Endothelial cell of umbilical vein (primary cell): ENCODE measurements around the gene MT1X.

Experiments
- EZH2 ChIP-seq: IDR thresholded peaks from 2 replicates; pipeline ENCODE4 v1.6.1; 2012; ENCODE audit warnings: borderline replicate concordance, low read depth, mild to moderate bottlenecking, moderate library complexity, low read length, inconsistent platforms; ENCODE audit not compliant: severe bottlenecking
- GATA2 ChIP-seq: IDR thresholded peaks from 2 replicates; pipeline ENCODE4 v1.7.0; 2011; ENCODE audit warnings: low read depth, mild to moderate bottlenecking, moderate library complexity, mixed read lengths, low read length; ENCODE audit not compliant: insufficient read length, insufficient read depth
- TF ChIP-seq, protein P1 (sequence below), 2 donors: IDR thresholded peaks; 1 replicate in 1 of 2; 2 replicates in 1 of 2; pipeline ENCODE4 v1.5.1; 2011; ENCODE audit warnings: low read length in 2 of 2, mild to moderate bottlenecking in 2 of 2, moderate library complexity in 2 of 2, control low read depth in 1 of 2, inconsistent platforms in 1 of 2, low read depth in 1 of 2; ENCODE audit not compliant: insufficient read depth in 1 of 2; ENCODE audit errors: extremely low read depth in 1 of 2

DNA sequence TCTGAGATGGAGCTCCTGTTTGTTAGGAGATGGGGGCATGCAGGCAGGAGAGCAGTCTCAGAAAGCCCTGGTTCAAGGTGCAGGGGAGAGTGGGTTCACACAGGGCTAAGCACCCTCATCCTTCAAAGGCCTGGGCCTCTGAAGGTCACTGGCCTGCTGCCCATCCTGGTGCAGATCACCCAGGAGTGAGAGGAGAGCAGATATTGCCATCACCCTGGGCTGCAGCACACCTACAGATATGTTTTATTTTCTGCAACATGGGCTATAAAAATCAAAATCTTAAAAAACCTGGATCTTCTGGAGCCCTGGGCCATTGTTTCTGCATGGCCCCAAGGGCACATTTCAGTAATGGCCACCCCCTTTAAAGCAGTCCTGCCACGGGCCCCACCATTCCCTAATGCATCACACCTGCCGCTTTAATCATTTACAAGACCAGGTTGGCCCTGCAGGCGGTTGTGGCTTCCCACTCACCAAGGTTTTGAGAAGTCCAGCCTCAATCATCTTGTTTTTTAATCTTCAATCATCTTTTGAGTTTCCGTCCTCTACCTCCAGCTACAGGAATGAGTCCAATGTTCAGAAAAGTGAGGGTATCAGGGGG, 27.3 kb downstream of the MT1X start:
- TF ChIP-seq, protein P1, sequence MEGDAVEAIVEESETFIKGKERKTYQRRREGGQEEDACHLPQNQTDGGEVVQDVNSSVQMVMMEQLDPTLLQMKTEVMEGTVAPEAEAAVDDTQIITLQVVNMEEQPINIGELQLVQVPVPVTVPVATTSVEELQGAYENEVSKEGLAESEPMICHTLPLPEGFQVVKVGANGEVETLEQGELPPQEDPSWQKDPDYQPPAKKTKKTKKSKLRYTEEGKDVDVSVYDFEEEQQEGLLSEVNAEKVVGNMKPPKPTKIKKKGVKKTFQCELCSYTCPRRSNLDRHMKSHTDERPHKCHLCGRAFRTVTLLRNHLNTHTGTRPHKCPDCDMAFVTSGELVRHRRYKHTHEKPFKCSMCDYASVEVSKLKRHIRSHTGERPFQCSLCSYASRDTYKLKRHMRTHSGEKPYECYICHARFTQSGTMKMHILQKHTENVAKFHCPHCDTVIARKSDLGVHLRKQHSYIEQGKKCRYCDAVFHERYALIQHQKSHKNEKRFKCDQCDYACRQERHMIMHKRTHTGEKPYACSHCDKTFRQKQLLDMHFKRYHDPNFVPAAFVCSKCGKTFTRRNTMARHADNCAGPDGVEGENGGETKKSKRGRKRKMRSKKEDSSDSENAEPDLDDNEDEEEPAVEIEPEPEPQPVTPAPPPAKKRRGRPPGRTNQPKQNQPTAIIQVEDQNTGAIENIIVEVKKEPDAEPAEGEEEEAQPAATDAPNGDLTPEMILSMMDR (IDR thresholded peaks at IDR 0.05; ENCODE audit: extremely low read depth in 1 of 2, insufficient read depth in 1 of 2, low read depth in 1 of 2, low read length in 2 of 2) = no peak
- TF ChIP-seq EZH2 = no peak
- TF ChIP-seq GATA2 = no peak
